ENCODE results near the gene KCNAB1.

Gene KCNAB1

DNA sequence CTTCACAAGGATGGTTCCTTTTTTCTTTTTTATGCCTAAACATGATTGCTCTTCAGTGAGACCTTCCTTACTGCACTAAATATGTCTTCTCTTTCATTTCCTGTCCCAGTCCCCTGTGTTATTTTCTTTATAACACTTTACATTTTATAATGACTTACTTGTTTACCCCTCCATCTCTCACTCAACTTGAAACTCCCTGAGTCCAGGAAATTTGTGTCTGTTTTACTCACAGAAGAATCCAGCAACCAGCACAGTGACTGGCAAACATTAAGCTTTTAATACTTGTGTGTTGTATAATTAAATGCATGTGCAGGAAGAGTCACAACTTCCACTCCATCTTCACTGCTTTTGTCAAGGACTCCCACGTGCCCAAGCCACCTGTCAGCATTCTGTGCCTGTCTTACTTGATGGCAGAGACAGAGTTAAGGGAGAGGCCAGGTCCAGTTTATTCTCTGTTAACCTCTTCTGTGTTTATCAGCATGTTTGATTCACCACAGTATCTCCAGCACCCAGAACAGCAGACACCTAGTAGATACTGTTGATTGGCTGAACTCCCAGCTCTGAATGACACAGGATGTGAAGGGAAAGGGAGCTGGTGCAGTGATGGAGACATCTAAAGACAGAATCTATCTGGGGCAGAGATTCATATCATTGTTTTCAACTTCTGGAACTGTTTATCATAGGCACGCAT is 391.8 kb downstream of the KCNAB1 start:
- FAIRE-seq: no peak

DNA sequence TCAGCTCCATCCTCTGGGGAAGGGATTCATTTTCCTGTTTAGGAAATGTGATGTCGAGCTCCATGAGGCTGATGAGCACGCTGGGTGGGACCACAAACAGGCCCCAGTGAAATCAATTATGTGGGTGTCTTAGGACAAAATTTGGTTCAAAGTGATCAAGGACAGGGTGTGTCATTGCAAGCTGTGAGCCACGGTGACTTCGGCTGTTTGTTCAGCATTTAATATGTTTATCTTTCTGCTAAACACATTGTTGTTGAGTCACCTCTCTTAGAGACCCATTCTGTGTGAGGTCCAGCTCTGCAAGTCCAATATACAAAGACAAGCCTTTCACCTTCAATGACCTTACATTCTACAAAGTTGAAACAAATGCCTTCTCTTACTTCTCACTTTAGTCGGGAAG is 393.2 kb downstream of the KCNAB1 start:
- no peak for FAIRE-seq

DNA sequence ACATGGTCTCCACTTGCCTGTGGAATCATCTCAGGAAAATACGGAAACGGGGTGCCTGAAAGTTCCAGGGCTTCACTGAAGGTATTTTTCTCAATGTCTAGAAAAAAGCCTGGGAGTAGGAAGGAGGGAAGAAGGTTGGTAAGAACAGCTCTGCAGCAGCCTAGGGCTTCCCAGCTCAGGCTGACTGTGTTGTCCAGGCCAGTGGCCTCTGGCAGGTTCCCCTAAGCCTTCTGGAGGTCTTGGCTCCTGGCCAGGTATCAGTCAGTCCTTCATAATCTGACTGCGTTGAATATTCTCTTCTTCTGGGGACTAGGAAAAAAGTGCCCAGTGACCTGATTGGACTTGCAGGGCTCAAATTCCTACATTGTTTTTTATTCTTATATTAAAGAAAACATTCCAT is 395.9 kb downstream of the KCNAB1 start:
- no peak for FAIRE-seq

DNA sequence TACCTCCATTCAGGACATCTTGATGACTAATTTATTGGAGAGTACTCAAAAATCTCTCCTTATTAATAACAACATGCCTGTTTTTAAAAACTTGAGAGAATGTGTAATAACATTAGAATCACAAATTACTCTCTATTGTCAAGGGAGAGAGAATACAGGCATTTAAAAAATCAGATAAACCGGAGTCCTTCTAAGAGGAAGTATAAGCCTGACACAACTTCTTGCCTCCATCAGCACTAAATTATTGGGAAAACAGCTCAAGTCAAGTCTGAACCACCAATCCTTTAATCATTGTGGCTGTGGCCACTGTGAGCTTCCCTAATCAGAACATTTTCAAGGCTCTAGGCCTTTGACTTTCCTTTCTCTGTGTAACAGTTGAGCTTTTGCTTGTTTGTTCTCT is 396.6 kb downstream of the KCNAB1 start:
- no peak for FAIRE-seq

DNA sequence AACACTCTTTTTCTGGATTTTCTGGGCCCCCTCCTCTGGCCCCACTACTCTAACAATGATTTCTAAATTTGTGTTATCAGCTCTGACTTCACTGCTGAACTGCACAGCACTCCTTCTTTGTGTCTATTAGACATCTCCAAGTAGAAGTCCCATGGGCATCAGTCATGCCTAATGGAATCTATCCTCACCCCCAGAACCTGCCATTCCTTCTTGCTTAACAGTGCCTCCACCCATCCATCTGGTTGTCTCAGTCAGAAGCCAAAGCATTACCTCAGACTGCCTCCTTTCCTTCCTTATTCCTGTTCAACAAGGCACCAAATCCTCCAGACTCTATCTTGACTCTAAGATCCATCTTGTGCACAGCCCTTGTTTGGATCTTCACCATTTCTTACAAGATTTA is 398.3 kb downstream of the KCNAB1 start:
- no peak for FAIRE-seq

DNA sequence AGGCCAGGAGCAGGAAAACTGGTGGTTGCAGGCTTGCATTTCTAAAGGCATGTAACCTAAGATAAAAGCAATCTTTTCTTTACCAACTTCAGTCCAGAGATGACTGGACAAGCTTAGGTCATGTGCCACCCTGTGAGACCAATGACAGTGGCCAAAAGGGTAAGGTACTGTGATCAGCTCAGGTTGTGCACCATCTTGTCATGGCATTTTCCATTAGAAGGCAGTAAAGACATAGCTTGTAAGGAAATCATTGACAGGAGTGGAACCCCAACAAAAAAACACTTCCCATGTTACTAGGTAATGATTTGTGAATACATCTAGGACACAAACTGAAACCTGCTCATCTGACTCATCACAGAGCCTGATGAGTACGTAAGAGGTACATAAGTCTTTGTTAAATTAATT is 399.4 kb downstream of the KCNAB1 start:
- FAIRE-seq: no peak

DNA sequence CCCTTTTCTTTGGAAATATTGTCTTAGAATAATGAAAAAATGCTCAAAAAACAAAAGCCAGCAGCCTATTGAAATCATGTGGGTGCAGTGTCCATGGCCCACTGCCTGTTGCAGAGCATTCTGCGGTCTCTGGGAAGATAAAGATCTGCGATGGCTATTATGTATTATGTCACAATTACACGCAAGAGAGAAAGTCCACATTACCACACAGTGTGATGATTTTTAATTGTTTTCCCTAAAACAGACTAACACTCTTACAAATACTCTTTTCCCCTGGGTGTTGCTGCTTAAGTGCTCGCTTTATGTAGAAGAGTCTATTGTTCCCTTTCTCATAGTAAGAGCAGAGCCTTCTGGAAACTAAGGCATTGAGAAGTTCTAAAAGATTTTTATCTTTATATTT is 402.3 kb downstream of the KCNAB1 start:
- FAIRE-seq: no peak

DNA sequence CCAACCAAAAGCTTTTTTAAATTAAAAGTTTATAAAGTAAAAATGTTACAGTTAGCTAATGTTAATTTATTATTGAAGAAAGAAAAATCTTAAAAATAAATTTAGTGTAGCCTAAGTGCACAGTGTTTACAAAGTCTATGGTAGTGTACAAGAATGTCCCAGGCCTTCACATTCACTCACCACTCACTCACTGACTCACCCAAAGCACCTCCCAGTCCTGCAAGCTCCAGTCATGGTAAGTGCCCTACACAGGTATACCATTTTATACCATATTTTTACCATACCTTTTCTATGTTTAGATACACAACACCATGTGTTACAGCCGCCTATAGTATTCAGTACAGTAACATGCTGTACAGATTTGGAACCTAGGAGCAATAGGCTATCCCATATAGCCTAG is 405.4 kb downstream of the KCNAB1 start:
- no peak for FAIRE-seq

DNA sequence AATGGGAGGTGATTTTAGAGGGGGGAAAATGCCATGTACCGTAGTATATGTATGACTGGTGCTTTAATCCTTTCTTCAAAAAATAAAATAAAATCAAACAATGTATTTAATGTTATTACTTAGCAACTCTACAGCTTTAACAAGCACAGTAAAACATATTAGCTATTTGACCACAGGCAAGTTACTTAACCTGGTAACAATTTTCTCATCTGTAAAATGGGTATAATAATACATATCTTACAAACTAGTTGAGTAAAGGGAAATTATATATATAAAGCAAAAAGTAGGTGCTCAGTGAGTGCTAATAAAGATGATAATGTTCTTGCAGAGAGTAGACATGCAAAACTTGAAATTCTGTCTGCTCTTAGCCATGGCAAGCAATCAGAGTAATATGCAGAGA is 406.7 kb downstream of the KCNAB1 start:
- FAIRE-seq: no peak

DNA sequence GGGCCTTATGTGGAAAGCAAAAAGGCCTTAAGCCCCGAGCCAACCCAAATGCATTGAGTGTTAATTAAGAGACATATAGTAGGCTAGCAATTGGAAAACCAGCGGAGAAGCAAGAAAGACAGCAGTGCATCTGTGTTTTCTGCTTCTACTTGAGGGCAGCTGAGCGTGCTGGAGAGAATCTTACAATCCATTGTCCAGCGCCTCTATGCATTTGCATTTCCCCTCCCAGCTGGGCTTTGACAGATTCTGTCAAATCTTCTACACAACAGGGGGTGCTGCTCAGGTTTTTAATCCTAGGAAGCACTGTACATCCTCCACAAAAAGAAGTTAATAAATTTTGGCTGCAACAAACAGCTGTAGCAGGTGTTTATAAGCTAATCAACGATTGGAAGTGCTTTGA is 410.6 kb downstream of the KCNAB1 start:
- FAIRE-seq: no peak

DNA sequence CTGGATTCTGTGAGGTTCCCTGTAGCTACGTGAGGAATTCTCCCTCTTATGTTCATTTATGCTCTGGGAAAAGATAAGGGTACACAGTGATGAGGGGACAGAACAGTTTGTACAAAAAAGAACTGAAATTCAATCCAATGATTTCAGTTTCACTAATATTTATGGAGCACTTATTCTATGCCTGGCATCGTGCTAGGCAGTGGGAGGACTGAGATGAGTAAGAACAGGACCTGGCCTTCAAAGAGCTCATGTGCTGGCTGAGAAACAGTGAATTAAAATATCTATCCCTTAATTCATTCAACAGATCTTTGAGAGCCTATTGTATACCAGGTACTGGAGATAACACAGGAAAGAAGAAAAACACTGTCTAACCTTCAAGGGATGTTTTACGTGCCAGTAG is 412.4 kb downstream of the KCNAB1 start:
- FAIRE-seq: no peak

DNA sequence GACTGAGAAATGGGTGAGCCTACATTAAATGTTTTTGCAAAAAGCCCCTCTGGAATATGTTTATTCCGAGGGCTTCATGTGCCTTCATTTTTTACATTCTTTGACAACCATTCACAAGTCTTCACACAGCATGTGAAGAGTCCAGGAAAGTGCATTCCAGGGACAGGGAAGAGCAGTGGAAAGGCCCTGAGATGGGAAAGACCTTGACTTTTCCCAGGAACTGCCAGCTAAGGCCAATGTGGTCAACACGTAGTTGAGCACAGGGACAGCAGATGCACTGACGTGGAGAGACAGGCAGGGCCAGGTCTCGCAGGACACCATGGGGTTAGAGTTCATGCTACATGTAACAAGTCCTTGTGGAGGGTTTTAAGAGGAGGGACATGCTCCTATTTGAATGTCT is 412.8 kb downstream of the KCNAB1 start:
- FAIRE-seq: no peak

DNA sequence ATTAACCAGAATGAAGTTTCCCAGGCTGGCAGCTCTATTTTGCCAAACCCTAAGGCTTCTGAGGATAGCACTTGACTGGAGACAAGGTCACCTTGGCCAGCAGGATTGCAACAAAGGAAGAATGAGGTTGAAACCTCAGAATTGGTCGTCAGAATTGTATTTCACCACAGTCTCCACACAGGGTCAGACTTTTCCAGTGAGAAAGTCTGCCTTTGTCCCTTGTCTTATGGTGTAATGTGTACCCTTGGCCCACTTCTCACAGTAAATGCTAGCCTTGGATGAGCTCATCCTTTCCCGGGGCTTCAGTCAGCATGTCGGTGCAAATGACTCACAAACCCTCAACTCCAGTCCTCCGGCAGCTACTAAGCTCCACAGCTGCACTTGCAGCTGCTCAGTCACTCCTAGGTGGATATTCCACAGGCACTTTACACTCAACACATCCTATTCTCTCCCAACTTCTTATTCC is 414.8 kb downstream of the KCNAB1 start:
- FAIRE-seq: no peak

DNA sequence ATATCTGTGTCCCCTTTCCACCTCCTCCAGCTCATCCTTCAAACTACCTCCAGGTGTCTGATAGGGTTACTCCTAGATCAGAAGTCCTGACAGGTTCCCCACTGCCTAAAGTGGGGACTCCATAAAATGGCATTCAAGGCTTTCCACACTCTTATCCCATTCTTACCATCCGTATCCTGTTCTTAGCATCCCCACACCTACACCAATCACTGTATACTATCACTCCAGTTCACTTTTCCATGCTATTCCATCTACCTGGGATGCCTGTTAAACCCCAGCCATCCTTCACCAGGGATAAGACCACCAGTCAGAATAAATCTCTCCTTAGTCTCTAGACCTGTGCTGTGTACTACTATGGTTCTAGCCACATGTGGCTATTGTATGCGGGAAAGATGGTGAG is 415.4 kb downstream of the KCNAB1 start:
- no peak for FAIRE-seq

DNA sequence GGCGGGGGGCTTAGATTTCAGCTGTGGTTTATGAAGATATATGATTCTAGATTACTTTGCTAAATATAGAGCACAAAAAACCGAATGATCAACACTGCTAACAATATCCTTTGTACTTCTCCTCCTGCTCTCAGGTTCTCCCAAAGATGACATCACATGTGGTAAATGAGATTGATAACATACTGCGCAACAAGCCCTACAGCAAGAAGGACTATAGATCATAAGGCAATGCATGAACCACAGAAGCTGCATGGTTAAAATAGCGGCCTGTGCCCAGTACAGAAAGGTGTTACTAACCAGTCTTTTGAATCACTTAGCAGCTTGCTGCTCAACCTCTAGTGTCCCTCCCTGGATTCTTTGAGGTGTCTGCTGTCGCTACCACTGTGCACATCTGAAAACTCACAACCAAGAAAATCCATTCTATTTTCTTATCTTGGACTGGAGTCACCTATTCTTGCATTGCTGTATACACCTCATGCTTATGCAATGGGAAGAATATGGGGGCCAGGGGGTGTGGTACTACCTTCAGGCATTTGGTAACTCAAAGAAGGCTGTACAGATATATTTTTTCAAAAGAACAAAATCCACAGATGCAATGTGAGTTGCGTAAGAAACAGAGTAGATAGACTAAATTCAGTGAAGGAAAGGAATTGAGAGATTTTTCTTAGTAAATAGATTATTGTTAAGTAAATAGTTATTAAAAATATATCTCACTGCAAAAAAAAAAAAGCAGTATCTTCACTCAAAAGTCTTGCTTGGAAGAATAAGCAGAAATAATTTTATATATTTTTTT is 416.3 kb downstream of the KCNAB1 start:
- FAIRE-seq: no peak

DNA sequence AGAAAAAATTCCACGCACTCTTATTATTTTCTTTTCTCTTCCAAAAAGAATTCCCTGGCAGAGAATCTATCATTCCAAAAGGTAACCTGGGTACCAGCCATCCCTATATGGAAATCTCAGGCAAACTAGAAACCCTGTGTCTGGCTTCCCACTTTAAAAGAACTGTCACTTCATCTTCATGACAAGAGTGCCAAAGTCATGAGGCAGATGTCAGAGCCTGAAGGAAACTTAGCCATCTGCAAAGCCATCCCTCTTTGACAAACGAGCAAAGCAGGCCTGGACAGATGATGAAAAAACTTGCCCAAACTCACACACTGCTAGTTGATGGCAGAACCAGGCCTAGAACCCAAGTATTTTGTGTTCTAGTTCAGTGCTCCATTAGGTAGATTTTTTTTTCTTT is 418.7 kb downstream of the KCNAB1 start:
- FAIRE-seq: no peak

DNA sequence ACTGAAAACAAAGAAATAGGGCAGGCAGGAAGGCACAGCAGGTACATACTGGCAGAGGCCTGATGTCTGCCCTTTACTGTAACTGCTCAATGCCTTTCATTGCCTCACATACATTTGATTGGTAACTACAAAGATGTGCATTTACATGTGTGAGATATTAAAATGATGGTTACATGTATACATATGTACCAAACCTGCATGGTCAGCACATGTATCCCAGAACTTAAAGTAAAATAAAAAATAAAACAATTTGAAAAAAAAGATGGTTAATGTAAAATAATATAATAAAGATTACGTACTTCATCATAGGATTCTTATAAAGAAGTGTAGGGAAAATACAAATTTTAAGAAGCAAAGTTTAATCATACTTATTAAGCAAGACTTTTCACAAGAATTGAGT is 419.4 kb downstream of the KCNAB1 start:
- no peak for FAIRE-seq

DNA sequence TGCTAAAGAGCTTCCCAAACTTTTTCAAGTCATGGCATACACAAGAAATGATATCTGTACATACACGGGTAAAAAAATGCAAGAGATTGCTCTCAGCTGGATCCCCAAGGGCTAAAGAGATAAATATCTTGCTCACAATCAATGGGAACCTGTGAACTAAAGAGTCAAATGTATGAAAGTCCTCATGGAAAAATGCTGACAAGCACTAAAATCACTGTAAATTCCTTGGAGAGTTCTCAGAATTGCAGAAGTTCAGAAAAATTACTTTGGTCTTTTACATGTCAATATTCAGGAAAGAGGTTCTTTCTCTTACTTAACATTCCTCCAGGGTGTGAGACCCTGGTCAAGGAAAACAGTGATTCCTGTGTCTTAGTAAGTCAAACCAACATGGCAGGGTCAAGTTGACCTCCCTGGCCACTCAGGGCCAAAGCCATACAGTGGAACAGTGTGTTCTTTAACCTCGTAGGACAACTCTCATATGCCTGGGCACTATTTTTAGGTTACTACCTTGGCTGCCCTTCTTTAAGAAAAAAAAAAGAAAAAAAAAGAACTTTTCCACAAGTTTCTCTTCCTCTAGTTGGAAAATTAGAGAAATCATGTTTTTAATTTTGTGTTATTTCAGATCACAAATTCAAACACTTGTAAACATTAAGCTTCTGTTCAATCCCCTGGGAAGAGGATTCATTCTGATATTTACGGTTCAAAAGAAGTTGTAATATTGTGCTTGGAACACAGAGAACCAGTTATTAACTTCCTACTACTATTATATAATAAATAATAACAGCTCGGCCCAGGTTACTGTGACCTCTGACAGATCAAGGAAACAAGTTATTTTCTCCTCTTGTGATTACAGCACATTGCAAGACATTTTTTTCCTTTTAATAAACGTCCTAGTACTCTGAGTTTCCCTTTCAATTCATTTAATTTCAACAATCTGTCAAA is 422.0 kb downstream of the KCNAB1 start:
- FAIRE-seq: no peak

DNA sequence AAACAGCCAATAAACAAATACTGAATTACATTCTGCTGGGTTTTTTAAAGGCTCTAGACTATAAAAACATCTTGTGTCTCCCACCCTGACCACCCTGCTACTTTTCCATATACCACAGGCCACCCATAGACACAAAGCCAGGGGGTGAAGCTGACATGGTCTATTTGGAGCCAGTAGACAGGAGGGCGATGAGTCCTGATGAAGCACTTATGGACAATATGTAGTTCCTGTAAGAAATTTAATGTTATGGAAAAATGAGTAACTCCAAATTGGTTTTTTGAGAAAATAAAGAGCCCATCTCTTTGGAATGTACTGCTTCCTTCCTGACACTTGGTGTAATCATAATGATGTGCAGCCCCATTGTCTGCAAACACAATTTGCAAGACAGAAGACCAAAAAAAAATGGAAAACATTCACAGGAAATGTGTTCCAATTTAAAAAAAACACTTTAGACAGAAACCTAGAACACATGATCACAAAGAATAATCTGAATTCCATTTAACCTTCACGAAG is 422.7 kb downstream of the KCNAB1 start:
- FAIRE-seq: no peak

DNA sequence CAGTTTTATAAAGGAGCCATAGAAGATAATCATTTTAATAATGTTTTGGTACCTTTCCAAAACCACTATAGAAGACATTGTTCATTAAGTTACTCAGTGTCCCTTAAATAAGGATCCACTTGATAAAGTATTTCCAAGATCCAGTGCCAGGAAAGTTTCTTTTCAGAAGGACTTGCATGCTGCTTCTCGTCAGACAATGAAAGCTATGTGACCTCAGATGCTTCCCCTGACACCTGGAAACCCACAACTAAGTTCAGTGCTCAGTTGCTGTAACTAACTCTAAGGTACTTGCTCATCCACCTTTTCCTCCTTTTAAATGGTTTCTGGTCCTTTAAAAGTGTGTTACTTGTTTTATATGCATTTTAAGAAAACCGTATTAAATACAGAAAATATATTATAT is 427.3 kb downstream of the KCNAB1 start:
- no peak for FAIRE-seq

DNA sequence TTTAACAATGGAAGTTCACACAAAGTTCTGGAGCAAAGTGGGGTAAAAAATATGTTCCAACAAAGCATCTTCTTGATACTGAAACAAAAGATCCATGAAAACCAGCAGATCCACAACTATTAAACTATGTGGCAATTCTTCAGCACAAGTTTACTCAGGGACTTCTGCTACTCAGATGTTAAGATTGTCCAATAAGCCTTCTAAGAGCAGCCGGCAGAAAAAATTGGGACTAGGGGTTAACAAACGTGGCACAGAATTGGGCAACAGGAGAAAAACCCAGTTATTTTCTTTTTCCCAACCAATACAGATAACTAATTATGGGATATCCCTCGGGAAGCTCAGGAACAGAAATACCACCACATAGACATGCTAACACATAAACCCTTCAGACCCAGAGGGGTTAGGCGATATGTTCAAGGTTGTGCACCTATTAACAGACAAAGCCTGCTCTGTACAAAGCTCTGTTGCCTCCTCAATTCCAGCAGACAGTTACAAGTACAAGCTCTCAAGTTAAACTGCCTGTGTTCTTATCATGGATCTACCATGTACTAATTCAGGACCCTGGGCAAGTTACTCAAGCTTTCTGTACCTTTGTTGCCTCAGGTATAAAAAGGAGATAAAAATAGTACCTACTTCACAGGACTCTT is 427.8 kb downstream of the KCNAB1 start:
- no peak for FAIRE-seq

DNA sequence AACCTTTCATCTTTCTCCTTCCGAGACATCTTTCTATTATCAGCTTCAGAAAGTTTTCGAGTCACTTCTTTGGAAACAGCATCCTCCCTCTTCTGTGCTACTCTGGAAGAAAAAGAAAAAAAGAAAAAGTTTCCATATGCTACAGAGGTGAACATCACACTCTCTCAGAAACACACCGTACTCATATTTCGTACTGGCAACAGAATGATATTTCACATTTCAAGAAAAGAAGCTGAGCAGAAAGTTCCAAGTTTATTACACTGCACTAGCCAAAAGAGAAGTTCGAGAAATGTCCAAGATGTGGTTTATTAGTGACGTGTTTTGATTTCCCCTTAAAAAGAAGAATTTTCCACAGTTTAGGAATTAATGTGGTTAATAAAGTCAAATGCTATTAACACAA is 428.5 kb downstream of the KCNAB1 start:
- FAIRE-seq: no peak

DNA sequence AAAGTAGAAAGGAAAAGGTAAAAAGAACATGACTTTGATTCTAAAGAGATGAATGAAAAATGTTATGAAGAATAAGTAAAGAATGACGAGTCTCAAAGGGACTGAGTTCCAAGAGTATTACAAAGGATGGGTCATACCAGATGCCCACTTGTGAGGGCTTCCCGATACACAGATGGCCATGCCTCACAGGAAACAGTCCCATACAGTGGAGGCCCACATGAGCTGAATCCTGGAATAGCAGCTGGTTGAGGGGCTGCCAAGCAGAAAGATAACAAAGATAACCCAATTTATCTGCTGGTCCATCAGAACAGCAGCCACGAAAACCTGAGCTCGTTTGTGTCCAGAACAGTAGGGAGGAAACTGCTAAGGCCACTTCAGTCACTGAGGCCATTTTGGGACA is 430.9 kb downstream of the KCNAB1 start:
- no peak for FAIRE-seq

All from A204.1 (cell line).